Activated CD4-positive, alpha-beta T cell treated with anti-CD3 and anti-CD28 coated beads, Interleukin-2, amount 50 U/mL, for 1 hour (primary cell): ENCODE measurements around the gene TOR2A.

Source experiments
- DNase-seq: peaks from one replicate; pipeline ENCODE4 v3.0.0-alpha.2; 2020

The TOR2A gene

DNA sequence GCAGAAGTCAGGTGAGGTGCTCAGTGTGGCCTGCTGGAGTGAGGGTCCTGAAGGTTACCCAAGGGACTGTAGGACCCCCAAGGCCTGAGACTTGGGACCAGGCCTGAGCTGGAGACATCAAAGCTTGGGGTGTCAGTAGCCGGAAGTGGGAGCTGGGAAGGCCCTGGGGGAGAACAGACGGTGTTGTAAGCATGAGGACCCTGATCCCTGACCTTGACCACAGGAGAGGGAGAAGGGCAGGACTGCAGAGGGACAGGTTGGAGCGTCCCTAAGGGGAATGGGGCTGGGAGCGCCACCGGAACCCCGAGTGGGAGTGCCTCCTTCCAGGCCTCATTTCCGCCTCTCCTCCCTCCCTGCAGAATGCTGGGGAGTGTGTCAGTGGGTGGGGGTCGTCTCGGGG is 18.7 kb downstream of the TOR2A start:
- DNase-seq = no peak

DNA sequence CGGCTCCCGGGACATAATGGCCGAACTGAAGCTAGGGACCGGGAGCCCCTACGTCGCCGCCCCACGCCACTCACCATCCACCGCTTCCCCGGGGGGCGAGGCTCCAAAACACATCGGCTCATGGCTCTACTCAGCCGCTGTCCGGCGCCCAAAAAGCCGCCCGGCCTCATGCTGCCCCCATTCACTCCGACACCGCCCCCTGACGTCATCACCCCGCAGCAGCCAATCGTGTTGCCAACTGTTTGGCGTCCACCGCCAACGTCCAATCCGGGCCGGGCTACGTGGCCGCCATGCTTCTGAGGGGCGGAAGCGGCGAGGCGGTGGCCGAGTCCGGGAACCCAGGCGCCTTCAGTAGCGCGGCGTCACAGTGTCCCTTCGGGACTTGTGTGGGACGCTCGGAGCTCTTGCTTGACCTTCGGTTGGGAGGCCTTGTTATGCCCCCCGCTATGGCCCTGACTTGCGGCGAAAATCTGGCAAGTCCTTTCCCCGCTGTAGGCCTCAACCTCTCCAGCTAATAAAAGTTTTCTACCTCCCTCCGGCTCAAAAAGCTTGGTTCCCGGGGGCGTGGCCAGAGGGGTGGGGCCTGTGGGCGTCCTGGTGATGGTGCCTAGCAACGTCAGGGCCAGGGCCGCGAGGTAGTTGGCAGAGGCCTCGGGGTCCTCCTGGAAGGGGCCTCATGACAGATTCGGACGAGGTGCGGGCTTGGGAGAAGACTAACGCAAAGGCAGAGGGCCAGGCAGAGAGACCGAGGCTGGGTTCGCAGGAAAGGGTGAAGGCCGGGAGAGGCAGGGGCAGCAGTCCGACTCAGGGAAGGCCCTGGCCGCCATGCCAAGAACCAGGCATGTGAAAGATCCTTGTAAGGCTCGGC is 19.4 kb downstream of the TOR2A start, which contains the start of the genes PTRH1 and TTC16:
Gene PTRH1, minus strand, starts transcription at position 194 of the 868 bp plus-strand sequence. Its CDS starts 24 bp downstream, at position 170.
Gene TTC16, plus strand, starts transcription at position 610 of the 868 bp plus-strand sequence. Its CDS starts 67 bp downstream, at position 677.
- DNase-seq = peak; percentile 97

DNA sequence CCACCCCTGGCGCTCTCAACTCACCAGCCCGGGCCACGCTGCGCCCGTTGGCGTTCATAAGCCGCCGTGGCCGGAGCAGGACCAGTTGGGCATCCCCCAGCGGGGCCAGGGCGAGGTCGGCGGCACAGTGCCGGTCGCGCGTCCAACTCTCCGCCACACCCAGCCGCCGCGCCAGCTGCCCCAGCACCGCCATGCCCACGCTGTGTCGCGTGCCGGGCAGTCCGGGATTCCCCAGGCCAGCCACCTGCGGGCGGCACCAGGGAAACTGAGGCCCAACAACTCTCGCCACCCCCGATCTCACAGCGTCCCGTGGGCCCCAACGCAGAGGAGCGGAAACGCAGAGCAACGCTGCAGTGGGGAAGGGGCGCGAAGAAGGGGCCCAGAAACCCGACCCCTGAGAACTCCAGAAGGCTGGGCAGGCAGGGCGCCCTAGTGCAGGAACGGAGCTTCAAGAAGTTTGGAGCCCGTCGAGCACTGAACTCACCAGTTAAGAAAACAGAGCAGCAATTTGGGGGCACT is 20.1 kb downstream of the TOR2A start:
- no peak for DNase-seq

DNA sequence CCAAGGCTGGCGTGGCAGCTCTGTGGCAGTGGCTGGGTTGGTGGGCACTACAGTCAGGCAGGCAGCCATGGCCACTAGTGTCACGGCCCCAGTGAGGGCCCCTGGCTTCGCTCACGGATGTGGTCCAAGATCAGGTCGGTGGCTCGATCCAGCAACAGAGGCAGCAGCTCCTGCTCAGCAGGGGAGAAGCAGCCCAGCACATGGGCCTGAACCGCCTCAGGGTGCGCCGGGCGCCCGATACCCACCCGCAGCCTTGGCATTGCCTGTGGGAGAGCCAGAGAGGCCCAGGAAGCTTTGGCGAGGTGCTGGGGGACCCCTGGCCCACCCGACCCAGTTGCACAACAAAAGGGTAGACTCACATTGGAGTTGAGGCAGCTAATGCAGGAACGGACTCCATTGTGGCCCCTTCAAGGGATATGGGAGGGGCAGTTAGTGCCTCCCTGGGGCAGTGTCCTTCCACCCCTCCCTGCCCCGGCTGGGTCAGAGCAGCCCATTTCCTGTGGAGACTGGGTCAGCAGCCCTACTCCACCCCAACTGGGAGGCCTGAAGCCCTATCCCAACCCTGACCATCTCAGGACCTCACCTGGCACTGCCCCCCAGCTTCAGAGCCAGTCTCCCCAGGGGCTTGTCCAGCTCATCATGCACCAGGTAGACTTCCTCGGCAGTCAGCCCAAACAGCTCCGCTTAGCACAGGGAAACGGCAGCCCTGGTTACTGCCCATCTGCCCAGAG is 20.9 kb downstream of the TOR2A start:
- DNase-seq = no peak

DNA sequence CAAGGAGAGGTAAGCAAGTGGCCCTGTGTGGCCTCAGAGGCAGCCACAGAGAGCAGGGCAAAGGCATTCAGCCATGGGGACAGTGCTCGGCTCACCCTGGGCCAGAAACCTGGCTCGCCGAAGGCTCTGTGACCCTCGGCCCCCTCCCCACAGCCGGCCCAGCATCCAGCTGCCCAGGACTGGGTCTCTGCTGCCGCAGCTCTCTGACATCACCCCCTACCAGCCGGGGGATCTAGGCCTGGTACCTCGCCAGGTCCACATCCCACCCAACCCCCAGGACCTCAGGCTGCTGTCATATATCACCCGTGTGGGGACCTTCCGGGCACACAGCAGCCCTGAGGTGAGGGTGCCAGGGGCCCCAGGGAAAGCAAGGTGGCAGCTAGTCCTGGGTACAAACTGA is 22.2 kb downstream of the TOR2A start:
- DNase-seq = no peak

DNA sequence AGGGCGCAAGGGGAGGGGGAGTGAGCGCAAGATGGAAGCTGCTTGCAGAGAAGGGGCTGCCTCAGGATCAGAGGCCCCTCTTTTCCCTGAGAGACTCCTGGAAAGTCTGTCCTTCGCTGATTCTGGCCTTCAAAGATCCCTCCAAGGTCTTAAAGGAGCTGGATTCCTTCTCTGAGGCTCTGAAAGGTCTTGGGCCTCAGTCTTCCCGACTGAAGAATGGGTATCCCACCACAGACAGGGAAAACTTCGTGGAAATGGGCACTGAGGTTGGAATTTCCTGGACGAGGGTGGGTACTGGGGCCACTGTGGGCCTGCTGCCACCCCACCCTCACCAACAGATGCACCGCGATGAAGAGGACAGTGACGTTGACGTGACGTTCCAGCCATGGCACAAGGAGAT is 22.7 kb downstream of the TOR2A start:
- no peak for DNase-seq

DNA sequence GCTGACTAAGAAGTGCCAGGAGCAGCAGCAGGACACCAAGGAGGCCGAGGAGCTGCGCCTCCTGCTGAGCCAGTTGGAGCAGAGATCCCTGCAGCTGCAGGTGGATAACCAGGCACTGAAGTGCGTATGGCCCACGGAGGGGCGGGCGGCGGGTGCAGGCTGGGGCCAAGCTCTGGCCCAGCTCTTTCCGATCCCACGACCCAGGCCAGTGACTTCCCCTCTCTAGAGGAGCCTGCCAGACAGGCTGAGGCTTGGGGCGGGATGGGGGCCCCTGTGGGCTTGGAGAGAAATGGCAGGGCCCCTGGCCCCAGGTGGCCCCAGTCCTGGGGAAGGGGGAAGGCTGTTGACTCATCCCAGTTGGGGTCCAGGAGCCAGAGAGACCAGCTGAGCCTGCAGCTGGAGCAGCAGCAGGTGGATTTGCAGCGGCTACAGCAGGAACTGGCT is 23.2 kb downstream of the TOR2A start:
- DNase-seq = no peak

DNA sequence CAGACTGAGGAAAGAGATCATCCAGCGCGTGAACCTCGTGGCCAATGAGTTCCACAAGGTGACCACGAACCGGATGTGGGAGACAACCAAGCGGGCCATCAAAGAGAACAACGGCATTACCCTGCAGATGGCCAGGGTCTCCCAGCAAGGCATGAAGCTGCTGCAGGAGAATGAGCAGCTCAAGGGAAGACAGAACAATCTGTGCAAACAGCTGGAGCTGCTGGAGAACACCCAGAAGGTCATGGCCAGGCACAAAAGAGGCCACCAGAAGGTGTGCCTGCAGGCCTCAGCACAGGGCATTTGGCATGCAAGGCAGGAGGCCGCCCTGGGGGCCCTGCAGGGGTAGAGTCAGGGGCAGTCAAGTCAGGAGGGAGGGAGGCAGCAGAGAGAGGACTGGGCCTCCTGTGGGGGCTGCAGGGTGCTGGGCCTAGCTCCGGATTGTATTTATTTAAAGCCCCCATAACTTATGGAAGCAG is 23.8 kb downstream of the TOR2A start:
- DNase-seq = no peak

DNA sequence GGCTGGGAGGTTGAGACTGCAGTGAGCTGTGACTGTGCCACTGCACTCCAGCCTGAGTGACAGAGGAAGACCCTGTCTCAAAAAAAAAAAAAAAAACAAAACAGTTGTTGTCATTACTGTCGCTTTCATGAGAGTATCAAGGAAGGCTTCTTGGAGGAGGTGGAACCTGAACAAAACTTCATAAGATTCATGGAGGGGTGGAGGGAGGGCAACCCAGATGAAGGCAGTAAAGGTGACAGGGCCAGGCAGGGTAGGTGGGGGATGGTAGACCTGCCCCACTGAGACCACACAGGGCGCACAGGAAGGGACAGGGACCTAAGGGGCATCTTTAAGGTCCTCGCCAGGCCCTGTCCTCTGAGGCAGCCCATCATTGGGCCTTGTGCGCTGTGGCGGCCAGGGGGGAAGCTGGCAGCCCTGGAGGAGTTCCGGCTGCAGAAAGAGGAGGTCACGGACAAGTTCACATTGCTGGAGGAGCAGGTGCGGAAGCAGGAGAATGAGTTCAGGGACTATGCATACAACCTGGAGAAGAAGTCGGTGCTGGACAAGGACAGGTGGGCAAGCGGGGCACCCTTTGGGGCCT is 24.8 kb downstream of the TOR2A start:
- no peak for DNase-seq

DNA sequence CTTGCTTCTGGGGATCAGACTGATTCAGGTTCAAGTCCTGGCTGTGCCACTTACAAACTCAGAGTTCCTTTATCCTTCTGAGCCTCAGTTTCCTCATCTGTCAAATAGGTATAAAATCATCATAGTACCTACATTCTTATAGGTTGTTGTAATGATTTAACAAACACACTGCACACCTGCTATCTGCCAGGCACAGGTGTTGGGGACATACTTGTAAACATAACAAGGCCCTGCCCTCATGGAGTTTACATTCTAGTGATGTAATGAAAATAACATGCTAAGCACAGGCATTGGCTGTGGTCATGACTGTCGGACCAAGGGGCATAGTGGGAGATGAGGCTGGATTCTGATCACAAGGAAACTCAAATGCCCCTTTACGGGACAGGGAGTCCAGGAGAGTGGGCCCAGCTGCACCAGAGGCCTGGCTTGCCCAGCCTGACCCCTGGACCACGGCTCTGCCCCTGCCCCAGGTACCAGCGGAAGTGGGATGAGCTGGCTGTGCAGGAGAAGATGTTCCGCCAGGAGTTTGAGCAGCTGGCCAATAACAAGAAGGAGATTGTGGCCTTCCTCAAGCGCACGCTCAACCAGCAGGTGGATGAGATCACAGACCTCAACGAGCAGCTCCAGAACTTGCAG is 26.0 kb downstream of the TOR2A start:
- no peak for DNase-seq

DNA sequence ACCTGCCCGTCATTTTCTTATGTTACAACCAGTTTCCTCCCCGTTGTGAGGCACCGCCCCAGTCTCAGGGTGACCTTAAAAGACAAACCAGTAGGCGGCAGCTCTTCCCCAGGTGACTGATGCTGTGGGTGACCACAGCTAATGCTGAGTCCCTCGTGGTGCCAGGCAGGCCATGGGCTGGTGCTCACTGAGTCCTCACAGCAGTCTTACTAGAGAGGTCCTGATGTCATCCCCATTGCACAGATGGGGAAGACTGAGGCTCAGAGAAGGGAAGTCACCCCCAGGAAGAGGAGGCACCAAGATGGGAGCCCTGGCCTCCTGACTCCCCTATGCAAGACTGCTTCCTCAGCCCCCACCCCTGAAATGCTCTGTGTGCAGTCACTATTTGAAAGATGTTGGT is 27.3 kb downstream of the TOR2A start:
- DNase-seq = peak; percentile 40

DNA sequence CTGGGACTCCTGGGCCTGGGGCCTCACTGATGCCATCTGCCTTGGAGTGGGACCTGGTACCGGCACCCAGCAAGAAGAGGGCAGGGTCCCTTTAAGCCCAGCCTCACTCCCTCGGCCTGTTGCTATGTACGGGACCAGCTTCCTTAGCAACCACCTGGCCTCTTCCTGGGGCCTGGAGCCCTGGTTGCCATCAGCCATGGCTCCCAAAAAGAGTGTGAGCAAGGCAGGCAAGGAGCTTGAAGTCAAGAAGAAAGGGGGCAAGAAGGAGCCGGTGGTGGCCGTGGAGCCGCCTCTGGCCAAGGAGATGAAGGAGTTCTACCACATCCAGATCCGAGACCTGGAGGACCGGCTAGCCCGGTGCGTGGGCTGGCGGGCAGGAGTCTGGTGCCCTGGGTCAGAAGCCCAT is 28.3 kb downstream of the TOR2A start, which contains the start of gene CFAP157:
Gene CFAP157, plus strand, starts transcription at position 153 of the 406 bp plus-strand sequence. Its CDS starts 44 bp downstream, at position 197.
- DNase-seq = no peak

DNA sequence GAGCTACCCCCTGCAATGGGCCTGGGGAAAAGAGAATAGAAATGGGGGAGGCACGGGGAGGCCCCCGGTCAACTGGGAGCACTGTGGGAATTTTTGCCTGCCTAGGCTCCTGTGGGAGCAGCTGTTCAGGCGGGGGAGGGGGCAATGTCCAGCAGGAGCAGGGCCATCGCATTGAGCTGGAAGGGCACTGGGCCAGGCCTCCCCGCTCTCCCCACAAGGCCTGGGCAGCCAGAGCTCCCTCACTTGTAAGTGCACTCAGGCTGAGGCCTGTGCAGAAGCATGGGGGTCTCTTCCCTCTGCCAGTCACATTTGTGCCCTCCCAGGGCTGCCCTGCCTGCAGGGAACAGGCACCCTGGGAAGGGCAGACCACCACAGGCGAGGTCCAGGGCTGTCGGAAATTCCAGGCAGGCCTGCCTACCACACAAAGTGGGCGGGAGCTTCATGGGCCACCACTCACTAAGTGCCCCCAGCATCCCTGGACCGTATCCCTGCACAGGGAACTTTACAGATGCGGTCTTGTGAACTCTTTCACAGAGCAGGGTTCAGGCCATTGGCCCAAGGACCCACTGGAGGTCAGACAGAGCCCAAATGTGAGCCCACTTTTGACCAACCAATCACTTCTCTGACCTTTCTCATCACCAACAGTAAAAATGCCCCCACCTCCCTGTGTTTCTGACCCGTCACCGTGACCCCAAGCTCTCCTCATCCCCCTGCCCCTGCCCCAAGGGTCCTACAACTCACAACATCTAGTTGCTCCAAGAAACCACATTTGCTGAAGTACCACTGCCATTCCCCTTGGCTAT is 29.3 kb downstream of the TOR2A start:
- no peak for DNase-seq

DNA sequence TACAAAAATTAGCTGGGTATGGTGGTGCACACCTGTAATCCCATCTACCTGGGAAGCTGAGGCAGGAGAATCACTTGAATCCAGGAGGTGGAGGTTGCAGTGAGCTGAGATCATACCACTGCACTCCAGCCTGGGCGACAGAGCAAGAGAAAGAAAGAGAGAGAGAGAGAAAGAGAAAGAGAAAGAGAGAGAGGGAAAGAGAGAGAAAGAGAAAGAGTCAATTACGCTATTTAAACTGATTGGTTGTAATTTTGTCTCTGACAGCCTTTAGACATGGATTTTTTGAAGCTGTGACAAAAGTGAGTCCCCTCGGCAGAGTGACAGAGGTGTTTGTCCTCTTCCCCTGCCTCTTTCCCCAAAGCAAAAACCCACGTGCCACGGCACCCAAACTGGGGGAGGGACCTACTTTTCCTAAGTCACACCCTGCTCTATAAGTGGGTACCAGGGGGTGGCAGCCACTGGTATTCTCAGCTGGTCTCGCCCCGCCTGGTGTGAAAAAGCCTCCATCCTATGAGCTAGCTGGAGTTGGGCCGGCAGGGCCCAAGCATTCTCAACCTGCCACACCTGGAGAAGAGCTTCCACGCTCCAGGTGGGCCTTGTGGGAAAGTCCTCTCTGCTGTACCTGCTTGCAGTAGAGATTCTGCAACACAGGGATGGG is 31.7 kb downstream of the TOR2A start:
- no peak for DNase-seq

DNA sequence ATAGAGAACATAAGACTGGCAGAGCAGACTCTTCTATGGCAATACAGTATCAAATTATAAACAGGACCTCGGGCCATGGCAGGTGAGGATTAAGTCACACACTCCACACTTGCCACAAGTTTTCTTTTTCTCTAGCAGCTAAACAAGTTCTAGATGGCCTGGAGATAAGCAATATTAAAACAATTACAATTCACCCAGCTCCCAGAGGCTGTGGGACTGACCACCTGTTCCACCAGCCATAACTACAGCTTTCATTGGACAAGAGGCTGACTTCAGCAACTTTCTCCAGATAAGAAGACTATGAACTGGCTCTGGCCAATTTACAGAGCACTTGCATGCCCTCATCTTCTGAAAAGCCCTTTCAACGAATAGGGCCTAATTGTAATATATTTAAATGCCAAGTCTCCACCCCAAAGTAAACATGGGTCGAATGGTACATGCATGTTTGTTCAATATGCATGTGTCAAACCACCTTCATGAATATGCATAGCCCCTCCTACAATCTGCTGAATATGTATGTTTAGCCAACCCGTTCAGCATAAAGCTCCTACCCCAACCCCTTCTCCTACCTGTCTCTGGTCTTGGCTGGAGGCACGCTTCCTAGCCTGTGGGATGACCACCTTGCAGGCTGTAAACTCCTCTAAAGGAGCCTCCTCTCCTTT is 34.4 kb downstream of the TOR2A start:
- DNase-seq = no peak

DNA sequence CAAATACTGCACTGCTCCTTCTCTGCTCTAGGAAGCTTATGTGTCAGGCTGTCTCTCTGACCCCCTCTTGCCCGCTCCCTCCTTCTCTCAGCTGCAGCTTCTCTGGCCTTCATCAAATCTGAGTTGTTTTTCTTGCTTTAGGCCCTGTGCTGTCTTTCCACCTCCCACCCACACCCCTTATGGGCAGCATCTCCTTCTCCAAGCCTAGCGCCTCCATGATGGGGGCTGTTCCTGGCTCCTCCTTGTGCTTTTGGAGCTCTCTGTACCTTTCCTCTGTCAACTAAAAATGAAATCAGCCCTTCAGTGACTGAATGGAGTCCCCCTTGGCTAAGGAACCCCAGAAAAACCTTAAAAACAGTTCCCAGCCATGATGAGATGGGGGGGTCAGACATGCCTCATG is 35.0 kb downstream of the TOR2A start:
- no peak for DNase-seq

DNA sequence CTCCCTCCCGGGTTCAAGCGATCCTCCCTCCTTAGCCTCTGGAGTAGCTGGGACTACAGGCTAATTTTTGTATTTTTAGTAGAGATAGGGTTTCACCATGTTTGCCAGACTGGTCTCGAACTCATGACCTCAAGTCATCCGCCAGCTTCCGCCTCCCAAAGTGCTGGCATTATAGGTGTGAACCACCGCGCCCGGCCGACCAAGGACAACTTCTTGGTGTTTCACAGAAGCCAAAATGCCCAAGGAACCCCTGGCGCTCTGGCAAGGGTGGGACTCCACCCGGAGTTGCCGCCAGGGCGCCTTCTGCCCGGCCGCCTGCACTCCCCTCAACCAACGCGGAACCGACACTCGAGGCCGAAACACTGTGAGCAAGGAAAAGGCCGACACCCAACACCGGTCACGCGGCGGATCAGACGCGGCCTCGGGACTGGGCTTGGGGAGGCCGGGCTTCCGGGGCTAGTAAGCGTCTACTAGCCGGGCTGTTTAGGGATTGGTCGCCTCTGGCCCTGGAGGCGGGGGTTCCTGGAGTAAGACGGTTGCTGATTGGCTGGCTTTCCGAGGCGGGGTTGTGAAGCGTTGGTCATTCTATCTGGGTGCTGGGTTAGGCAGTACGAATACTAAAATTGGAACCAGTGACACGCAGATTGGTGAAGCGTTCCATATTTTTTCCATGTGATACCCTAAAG is 36.0 kb downstream of the TOR2A start:
- DNase-seq = peak; percentile 77

DNA sequence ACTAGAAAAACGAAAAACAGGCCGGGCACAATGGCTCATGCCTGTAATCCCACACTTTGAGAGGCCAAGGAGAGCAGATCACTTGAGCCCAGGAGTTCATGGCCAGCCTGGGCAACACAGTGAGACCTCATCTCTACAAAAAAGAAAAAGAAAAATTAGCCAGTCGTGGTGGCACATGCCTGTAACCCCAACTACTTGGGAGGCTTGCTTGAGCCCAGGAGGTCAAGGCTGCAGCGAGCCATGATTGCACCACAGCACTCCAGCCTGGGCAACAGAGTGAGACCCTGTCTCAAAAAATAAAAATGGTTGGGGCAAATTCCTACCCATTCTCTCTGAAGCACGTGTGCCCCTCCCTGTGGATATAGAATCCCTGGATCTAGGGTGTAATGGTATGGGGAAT is 36.7 kb downstream of the TOR2A start:
- DNase-seq = no peak

DNA sequence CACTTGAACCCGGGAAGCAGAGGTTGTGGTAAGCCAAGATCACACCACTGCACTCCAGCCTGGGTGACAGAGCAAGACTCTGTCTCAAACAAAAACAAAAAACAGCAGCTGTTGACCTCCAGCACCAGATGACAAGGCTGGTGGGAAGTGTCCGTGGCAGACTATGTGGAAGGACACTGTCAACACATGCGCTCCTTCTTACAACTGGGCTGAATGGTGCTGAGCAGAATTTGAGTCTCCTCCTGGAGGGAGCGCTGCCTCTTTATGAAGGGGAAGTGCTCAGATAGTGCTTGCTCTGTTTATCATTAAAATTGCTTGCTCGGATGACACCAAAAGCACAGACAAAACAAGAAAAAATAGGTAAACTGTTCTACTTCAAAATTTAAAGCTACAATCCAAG is 37.5 kb downstream of the TOR2A start:
- no peak for DNase-seq
